HCT116 (cell line): ENCODE results near the gene TRIL. TPM values are rescaled to one million over a fixed set of nuclear protein-coding genes. Genes with fewer than 3 reads are reported as not detected.

Experiments used
- ATAC-seq: fragments of 200-7000 bp; cut with Tn5 transposase; 2 replicates; pipeline ENCODE4 v1.9.1; 2020; ENCODE audit warnings: mild to moderate bottlenecking, moderate library complexity
- BruUV-seq: library from RNA; stranded (reverse); fragments of 400-500 nt; replicated peaks from 2 replicates; lab custom pipeline; 2021; lab: Mats Ljungman, UMichigan
- CTCF ChIA-PET: fragments of 300-600 bp; sonication (Branson Sonifier 250); formaldehyde crosslinking; loops from one replicate; lab custom pipeline; 2021; ENCODE audit warnings: antibody characterized with exemption; lab: Charles Lee
- POLR2A ChIA-PET: fragments of 300-600, 350-600 bp; sonication (Branson Sonifier 250); formaldehyde crosslinking; loops from one replicate; lab custom pipeline; 2021; ENCODE audit warnings: antibody characterized with exemption; lab: Charles Lee
- RAD21 ChIA-PET, 2 experiments: fragments of 300-600 bp; sonication (Branson Sonifier 250); formaldehyde crosslinking; loops; one replicate each; lab custom pipeline; 2023; ENCODE audit warnings: low total read pairs in 2 of 2; ENCODE audit not compliant: uncharacterized antibody in 2 of 2, unreplicated experiment in 2 of 2, low non-redundant PET in 1 of 2; lab: Charles Lee
- DNase-seq: peaks from one replicate; pipeline ENCODE4 v3.0.0-alpha.2; 2010; ENCODE audit warnings: low read depth, low spot score
- H2AFZ ChIP-seq: fragments of 200-600 bp; shearing (Covaris generic), sonication (generic); 2 replicates; pipeline ENCODE4 v1.6.1; 2017; ENCODE audit warnings: low read depth, mixed run types, mixed read lengths, antibody characterized with exemption, low read length; ENCODE audit not compliant: poor library complexity, severe bottlenecking
- H3K27ac ChIP-seq: 2 replicates; pipeline ENCODE4 v1.5.1; 2012; ENCODE audit warnings: low read depth, low read length
- H3K27me3 ChIP-seq: fragments of 200-600 bp; sonication (generic); 2 replicates; pipeline ENCODE4 v1.6.1; 2016; ENCODE audit warnings: mixed run types, low read length, mixed read lengths; ENCODE audit not compliant: insufficient read depth
- H3K36me3 ChIP-seq, 2 experiments: fragments of 200-500 bp in 1 of 2; fragments of 200-600 bp in 1 of 2; sonication (Bioruptor generic) in 1 of 2; sonication (generic) in 1 of 2; 2 replicates each; pipeline versions ENCODE4 v1.5.1 to v1.6.1; 2014 to 2016; ENCODE audit warnings: low read length in 2 of 2, inconsistent platforms in 1 of 2, mixed read lengths in 1 of 2, mixed run types in 1 of 2; ENCODE audit not compliant: insufficient read depth in 2 of 2, control insufficient read depth in 1 of 2
- H3K4me1 ChIP-seq, 2 experiments: fragments of 200-600 bp in 1 of 2; sonication (generic) in 1 of 2; 2 replicates each; pipeline versions ENCODE4 v1.5.1 to v1.6.1; 2012 to 2017; ENCODE audit warnings: low read length in 2 of 2, inconsistent platforms in 1 of 2, mild to moderate bottlenecking in 1 of 2, mixed read lengths in 1 of 2, mixed run types in 1 of 2, moderate library complexity in 1 of 2; ENCODE audit not compliant: insufficient read depth in 2 of 2, control insufficient read depth in 1 of 2
- H3K4me2 ChIP-seq: fragments of 200-600 bp; sonication (generic); 2 replicates; pipeline ENCODE4 v1.6.1; 2017; ENCODE audit warnings: mixed run types, low read length, mixed read lengths
- H3K4me3 ChIP-seq, 2 experiments: fragments of 200-600 bp in 1 of 2; sonication (generic) in 1 of 2; replicated peaks in 1 of 2; 2 replicates each; pipeline ENCODE4 v1.5.1; 2011 to 2016; ENCODE audit warnings: low read length in 2 of 2, control low read depth in 1 of 2, low read depth in 1 of 2, mild to moderate bottlenecking in 1 of 2, mixed read lengths in 1 of 2, mixed run types in 1 of 2
- H3K79me2 ChIP-seq: fragments of 200-600 bp; sonication (generic); 2 replicates; pipeline ENCODE4 v1.6.1; 2017; ENCODE audit warnings: mild to moderate bottlenecking, mixed run types, low read length, moderate library complexity, mixed read lengths; ENCODE audit not compliant: insufficient read depth
- H3K9ac ChIP-seq: fragments of 200-600 bp; sonication (generic); 2 replicates; pipeline ENCODE4 v1.6.1; 2016; ENCODE audit warnings: low read length, mixed read lengths
- H3K9me2 ChIP-seq: fragments of 200-600 bp; sonication (generic), shearing (Covaris generic); 2 replicates; pipeline ENCODE4 v1.6.1; 2017; ENCODE audit warnings: mixed run types, mild to moderate bottlenecking, moderate library complexity; ENCODE audit not compliant: insufficient read depth
- H3K9me3 ChIP-seq, 2 experiments: fragments of 200-500 bp in 1 of 2; fragments of 200-600 bp in 1 of 2; sonication (Bioruptor generic) in 1 of 2; sonication (generic) in 1 of 2; 2 replicates each; pipeline ENCODE4 v1.6.1; 2014 to 2017; ENCODE audit warnings: low read length in 2 of 2, mixed read lengths in 2 of 2, inconsistent platforms in 1 of 2, low read depth in 1 of 2, mild to moderate bottlenecking in 1 of 2, mixed run types in 1 of 2, moderate library complexity in 1 of 2; ENCODE audit not compliant: control insufficient read depth in 1 of 2, insufficient read depth in 1 of 2
- H4K20me1 ChIP-seq: fragments of 200-600 bp; sonication (generic), shearing (Covaris generic); 2 replicates; pipeline ENCODE4 v1.6.1; 2017; ENCODE audit warnings: mixed run types, mild to moderate bottlenecking, moderate library complexity; ENCODE audit not compliant: insufficient read depth
- ATF3 ChIP-seq: IDR thresholded peaks from 2 replicates; pipeline ENCODE4 v1.6.1; 2012
- CTCF ChIP-seq, 3 experiments: fragments of 200-600 bp in 1 of 3; sonication (generic) in 1 of 3; IDR thresholded peaks in 2 of 3; conservative IDR thresholded peaks in 1 of 3; 2 replicates each; pipeline ENCODE4 v1.5.1; 2012 to 2017; ENCODE audit warnings: low read depth in 2 of 3, low read length in 2 of 3, antibody characterized with exemption in 1 of 3, borderline replicate concordance in 1 of 3, control low read depth in 1 of 3, mild to moderate bottlenecking in 1 of 3, mixed read lengths in 1 of 3, mixed run types in 1 of 3, moderate library complexity in 1 of 3; ENCODE audit not compliant: insufficient read depth in 1 of 3
- ELF1 ChIP-seq: IDR thresholded peaks from 2 replicates; pipeline ENCODE4 v1.6.1; 2012; ENCODE audit warnings: low read depth, borderline replicate concordance
- EZH2 ChIP-seq: fragments of 200-600 bp; sonication (generic); IDR thresholded peaks from 2 replicates; pipeline ENCODE4 v1.6.1; 2017; ENCODE audit warnings: antibody characterized with exemption, mixed run types
- EZH2phosphoT487 ChIP-seq: fragments of 200-600 bp; IDR thresholded peaks from 2 replicates; pipeline ENCODE4 v1.6.1; 2018; ENCODE audit warnings: antibody characterized with exemption, borderline replicate concordance
- JUND ChIP-seq: IDR thresholded peaks from 2 replicates; pipeline ENCODE4 v1.6.1; 2012
- POLR2AphosphoS5 ChIP-seq: IDR thresholded peaks from 2 replicates; pipeline ENCODE4 v1.6.1; 2011; ENCODE audit warnings: mild to moderate bottlenecking, low read depth, low read length, moderate library complexity
- REST ChIP-seq: IDR thresholded peaks from 2 replicates; pipeline ENCODE4 v1.6.1; 2012; ENCODE audit warnings: low read depth
- SIN3A ChIP-seq: IDR thresholded peaks from 2 replicates; pipeline ENCODE4 v1.6.1; 2012; ENCODE audit warnings: low read depth
- TCF7L2 ChIP-seq: IDR thresholded peaks from 2 replicates; pipeline ENCODE4 v1.7.0; 2011; ENCODE audit warnings: borderline replicate concordance, inconsistent platforms; ENCODE audit not compliant: insufficient read depth, insufficient read length; ENCODE audit errors: extremely low read depth
- ZNF274 ChIP-seq: fragments of 200-500 bp; sonication (Bioruptor generic); IDR thresholded peaks from 2 replicates; pipeline ENCODE4 v1.6.1; 2014; ENCODE audit warnings: mild to moderate bottlenecking, low read depth, low read length, inconsistent platforms
- intact Hi-C: fragments of 100-400 bp; cut with micrococcal nuclease; formaldehyde crosslinking; loops from 2 replicates; pipeline ENCODE4 v1.10.0; 2022
- total RNA-seq: library from RNA; stranded (reverse); gene quantifications from one replicate; pipeline ENCODE4 v1.2.1, GENCODE V29; 2021; ENCODE audit not compliant: unreplicated experiment

The TRIL gene
- total RNA-seq, 1 experiment from 2014 or later, result not detected

- TF ChIP-seq EZH2phosphoT487, result no peak
- TF ChIP-seq ATF3, result no peak
- no peak for TF ChIP-seq ELF1
- no peak for TF ChIP-seq EZH2
- TF ChIP-seq TCF7L2, result no peak
- TF ChIP-seq SIN3A, result no peak
- TF ChIP-seq CTCF (IDR thresholded peaks at IDR 0.05 in 2 of 3, conservative IDR thresholded peaks at IDR 0.05 in 1 of 3; ENCODE audit: borderline replicate concordance in 1 of 3, insufficient read depth in 1 of 3, low read depth in 2 of 3, low read length in 2 of 3), result no peak
- TF ChIP-seq POLR2AphosphoS5, result no peak
- TF ChIP-seq REST, result no peak
- no peak for TF ChIP-seq JUND
- TF ChIP-seq ZNF274, result no peak
- intact Hi-C loops, result no loop called here
- ChIA-PET CTCF (interaction anchor here (1.2 kb wide), 1 partner anchor 33 kb away, joined by 3 read pairs; no protein-coding TSS in a partner anchor), RAD21 (no interaction called here), POLR2A (no interaction called here)
- ATAC-seq (0 out of 2 replicates have a peak, but pooled peaks have one; percentile 27), DNase-seq (no peak)
- Histone ChIP-seq H4K20me1 (no peaks in the 10 kb centered on the region), H2AFZ (no peak overlapping the region), H3K4me2 (no peak overlapping the region), H3K9me3 (no peaks in the 10 kb centered on the region), H3K36me3 (no peaks in the 10 kb centered on the region), H3K79me2 (no peaks in the 10 kb centered on the region), H3K27me3 (no peaks in the 10 kb centered on the region; the same call in 1 of the 2 replicates), H3K4me1 (no peaks in the 10 kb centered on the region), H3K9me2 (no peaks in the 10 kb centered on the region), H3K4me3 (no peak overlapping the region), H3K27ac (no peak overlapping the region), H3K9ac (no peak overlapping the region)
- no TSS peak for BruUV-seq
Measured at GRCh38 chr7:28960071-28960840, 2.1 kb upstream of the TRIL start.
